SH-SY5Y (cell line): ENCODE results near the gene RAB40AL.

Experiments used
- GATA2 ChIP-seq: IDR thresholded peaks from 2 replicates; pipeline ENCODE4 v1.6.1; 2011; ENCODE audit warnings: mild to moderate bottlenecking, low read depth, low read length
- GATA3 ChIP-seq: IDR thresholded peaks from 2 replicates; pipeline ENCODE4 v1.6.1; 2011; ENCODE audit warnings: low read depth, mild to moderate bottlenecking, low read length, moderate library complexity

DNA sequence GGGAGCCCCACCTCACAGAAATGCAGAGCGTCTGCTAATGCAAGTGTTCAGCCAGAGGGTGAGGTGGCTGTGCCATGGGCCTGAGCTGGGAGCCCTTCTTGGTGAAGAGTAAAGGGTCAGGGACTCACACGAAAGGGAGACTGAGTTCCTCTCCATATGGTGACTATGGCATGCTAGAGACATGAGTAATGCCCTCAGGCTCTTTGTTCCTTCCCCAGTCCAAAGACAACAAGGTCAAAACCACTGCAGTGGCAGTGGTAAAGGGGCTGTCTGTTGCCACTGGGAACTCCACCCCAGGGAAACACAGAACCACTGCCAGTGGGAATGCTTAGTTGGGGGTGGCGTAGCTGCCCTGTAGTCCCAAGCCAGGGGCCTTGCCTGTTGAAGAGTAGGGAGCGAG lies 22.4 kb downstream of the RAB40AL start:
- no peak for TF ChIP-seq GATA2
- TF ChIP-seq GATA3 = no peak
